Sigmoid colon (tissue), 4 donors: Measurements from ENCODE around the gene PVALEF.

ENCODE experiments used
- CTCF ChIP-seq, 4 experiments: fragments of 450-650 bp in 3 of 4; fragments of 200-600 bp in 1 of 4; IDR thresholded peaks; one replicate each; pipeline ENCODE4 v1.5.1; 2016 to 2019; ENCODE audit warnings: antibody characterized with exemption in 4 of 4, mild to moderate bottlenecking in 3 of 4, moderate library complexity in 2 of 4
- EP300 ChIP-seq, 4 donors: sonication (generic); formaldehyde crosslinking; IDR thresholded peaks; one replicate each; pipeline ENCODE4 v1.6.1; 2017; ENCODE audit warnings: antibody characterized with exemption in 4 of 4
- POLR2A ChIP-seq, 2 donors: fragments of 450-650 bp; IDR thresholded peaks; one replicate each; pipeline ENCODE4 v1.6.1; 2016; ENCODE audit warnings: antibody characterized with exemption in 2 of 2, mild to moderate bottlenecking in 2 of 2, moderate library complexity in 2 of 2

GRCh38 chr17:81182596-81182995, 17.3 kb downstream of the PVALEF start:
- TF ChIP-seq CTCF (IDR thresholded peaks at IDR 0.05) (no peak), POLR2A (IDR thresholded peaks at IDR 0.05) (no peak), EP300 (IDR thresholded peaks at IDR 0.05) (no peak)
